GM10248 (cell line): ENCODE measurements around the gene GMDS.

ENCODE experiments used
- CTCF ChIA-PET: fragments of 300-600 bp; sonication (Branson Sonifier 250); formaldehyde crosslinking; extraction: SDS; loops from one replicate; lab custom pipeline; 2021; ENCODE audit warnings: antibody characterized with exemption; lab: Yijun Ruan, JAX
- POLR2A ChIA-PET: fragments of 350-650 bp; sonication (Branson Sonifier 250); formaldehyde crosslinking; extraction: SDS; loops from one replicate; lab custom pipeline; 2020; ENCODE audit warnings: antibody characterized with exemption; lab: Yijun Ruan, JAX
- DNase-seq: peaks from one replicate; pipeline ENCODE4 v3.0.0; 2012; ENCODE audit errors: extremely low spot score
- TF ChIP-seq, protein P1 (sequence below): IDR thresholded peaks from 2 replicates; pipeline ENCODE4 v1.5.1; 2012; ENCODE audit warnings: mild to moderate bottlenecking, low read depth; ENCODE audit errors: extremely low read depth, missing control alignments, control extremely low read depth

The GMDS gene

DNA sequence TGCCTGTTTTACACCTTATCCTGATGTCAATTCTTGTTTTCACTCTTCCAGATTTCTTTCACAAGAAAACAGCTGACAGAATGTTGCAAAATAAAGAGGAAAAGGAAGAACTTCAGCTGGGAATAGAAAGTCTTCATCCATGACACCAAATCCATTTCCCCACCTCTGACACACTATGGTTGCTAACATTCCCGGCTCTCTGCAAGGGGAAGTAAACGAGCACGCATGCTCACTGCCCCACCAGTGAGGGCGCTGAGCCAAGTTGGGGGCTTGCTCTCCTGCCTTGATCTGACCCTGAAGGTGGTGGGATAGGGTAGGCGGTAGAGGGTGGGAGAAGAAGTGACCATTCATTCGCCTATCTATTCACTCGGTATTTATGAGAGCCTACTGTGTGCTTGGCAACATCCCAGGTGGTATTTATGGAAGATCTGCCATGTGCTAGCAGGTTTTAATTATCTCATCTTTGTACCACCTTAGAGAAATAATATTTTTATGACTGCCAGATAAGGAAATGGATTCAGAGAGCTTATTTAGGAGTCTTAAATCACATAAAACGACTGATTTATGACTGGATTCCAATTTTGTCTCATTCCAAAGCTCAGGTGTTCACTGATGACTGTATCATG is 429.5 kb downstream of the GMDS start:
- ChIA-PET POLR2A (no interaction called here), CTCF (no interaction called here)
- TF ChIP-seq, protein P1, sequence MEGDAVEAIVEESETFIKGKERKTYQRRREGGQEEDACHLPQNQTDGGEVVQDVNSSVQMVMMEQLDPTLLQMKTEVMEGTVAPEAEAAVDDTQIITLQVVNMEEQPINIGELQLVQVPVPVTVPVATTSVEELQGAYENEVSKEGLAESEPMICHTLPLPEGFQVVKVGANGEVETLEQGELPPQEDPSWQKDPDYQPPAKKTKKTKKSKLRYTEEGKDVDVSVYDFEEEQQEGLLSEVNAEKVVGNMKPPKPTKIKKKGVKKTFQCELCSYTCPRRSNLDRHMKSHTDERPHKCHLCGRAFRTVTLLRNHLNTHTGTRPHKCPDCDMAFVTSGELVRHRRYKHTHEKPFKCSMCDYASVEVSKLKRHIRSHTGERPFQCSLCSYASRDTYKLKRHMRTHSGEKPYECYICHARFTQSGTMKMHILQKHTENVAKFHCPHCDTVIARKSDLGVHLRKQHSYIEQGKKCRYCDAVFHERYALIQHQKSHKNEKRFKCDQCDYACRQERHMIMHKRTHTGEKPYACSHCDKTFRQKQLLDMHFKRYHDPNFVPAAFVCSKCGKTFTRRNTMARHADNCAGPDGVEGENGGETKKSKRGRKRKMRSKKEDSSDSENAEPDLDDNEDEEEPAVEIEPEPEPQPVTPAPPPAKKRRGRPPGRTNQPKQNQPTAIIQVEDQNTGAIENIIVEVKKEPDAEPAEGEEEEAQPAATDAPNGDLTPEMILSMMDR = no peak
- no peak for DNase-seq

DNA sequence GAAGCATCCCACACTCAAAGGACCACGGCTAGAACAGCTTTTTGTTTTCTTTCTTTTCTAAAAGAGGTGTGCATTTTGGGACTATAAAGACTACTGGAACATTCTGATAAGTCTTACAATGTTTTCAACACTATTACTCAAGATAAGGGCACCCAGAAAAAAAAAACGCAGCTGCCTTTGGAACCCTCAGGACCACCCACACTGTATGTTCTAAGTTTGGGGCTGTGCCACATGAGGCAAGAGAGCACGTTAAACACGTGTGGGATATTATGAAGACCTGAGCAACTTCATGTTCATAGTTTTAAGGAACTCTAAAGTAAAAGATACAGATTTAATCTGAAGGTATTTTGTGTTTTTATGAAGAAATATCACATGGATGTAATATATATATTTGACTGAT is 431.1 kb downstream of the GMDS start:
- TF ChIP-seq, protein P1 = no peak
- POLR2A ChIA-PET = no interaction called here
- CTCF ChIA-PET = no interaction called here

DNA sequence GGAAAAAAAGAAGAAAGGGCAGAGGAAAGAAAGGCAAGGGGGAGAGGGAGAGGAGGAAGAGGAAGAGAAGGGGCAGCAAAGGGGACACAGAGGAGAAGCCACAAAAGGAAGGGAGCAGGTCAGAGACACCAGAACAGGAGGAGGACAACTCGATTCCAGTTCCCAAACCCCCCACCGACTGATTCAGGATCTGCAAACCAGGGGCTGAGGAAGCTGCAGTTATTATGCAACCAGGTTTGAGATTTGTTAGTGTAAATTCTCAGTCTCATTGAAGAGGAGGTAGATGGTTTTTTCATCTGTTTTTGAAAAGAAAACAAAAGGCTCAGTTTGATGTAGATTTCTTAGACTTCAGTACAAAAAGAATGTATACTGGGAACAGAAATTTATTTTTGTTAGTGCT is 432.9 kb downstream of the GMDS start:
- ChIA-PET CTCF (interaction anchor here (1.2 kb wide), 1 partner anchor 12 kb away, joined by 4 read pairs; no protein-coding TSS in a partner anchor), POLR2A (no interaction called here)
- no peak for DNase-seq
- TF ChIP-seq, protein P1 = no peak

More for the DNA sequence above, 431.1 kb downstream of the GMDS start:
- DNase-seq = no peak

DNA sequence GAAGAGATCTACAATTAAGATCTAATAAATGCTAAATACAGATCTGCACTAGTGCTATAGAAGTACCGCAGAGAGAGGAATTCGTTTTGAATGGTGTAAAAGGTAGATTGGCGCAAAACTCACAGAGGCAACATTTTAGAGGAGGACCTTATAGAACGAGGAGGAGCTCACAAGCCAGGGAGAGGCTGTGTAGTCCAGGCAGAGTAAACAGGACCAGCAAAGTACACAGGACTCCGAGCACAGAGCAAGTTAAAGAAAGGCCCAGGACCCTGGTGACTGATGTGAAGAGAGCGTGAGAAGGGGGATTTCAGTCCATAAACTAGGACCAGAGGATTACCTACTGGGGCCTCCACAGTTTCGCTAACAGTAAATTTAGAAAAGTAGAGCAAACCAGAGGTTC is 433.4 kb downstream of the GMDS start:
- TF ChIP-seq, protein P1 = no peak
- DNase-seq = no peak
- POLR2A ChIA-PET = no interaction called here
- CTCF ChIA-PET = interaction anchor here (1.3 kb wide), 1 partner anchor 292 kb away, joined by 3 read pairs; no protein-coding TSS in a partner anchor

GRCh38 chr6:1810880-1811279 is 434.5 kb downstream of the GMDS start:
- DNase-seq = no peak
- TF ChIP-seq, protein P1 = no peak
- POLR2A ChIA-PET = no interaction called here
- CTCF ChIA-PET = interaction anchor here (1.3 kb wide), 1 partner anchor 293 kb away, joined by 3 read pairs; no protein-coding TSS in a partner anchor

DNA sequence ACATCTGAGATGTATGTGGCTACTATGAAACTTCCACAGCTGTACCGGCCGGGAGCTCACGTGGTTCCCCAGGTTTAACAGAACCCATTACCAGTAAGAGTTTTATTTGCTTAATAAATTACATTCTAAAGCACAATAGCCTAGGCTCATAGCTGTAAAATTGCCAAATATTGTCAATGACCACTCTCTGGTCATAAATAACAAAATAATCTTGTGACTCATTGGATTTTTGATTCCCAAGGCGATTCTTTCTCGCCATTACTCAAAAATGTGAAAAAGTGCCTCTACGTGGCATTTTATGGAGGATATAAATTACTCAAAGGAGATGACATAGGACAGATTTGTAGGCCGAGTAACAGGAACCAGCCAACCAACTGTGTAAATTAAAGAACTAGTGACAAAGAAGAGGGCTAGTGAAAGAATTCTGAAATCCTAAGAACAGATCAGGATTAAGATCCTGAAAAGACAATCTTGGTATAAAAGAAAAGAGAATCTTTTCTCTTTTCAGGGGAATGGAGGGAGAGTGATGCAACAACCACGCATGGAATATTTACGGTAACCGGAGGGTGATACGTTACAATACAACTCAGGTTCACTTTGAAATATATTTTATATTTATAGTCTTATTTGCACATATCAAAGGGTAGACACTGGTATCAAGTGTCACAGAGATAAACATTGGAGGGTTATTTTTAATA is 436.0 kb downstream of the GMDS start:
- POLR2A ChIA-PET = no interaction called here
- CTCF ChIA-PET = interaction anchor here (1.6 kb wide), 1 partner anchor 12 kb away, joined by 4 read pairs; no protein-coding TSS in a partner anchor
- no peak for DNase-seq
- TF ChIP-seq, protein P1 = no peak
